Bronchial epithelial cell (primary cell): Measurements from ENCODE around the gene TMEM208. TPM values are rescaled to one million over a fixed set of nuclear protein-coding genes. Genes with fewer than 3 reads are reported as not detected.

Source experiments
- DNase-seq: peaks from one replicate; pipeline ENCODE4 v3.0.0-alpha.2; 2010; ENCODE audit warnings: low read depth
- FAIRE-seq: peaks from 2 replicates; lab custom pipeline; 2011; peaks lifted over from hg19 to GRCh38; lab: Jason Lieb, UNC
- H3K27me3 ChIP-seq: 2 replicates; pipeline ENCODE4 v1.5.1; 2011; ENCODE audit warnings: low read length; ENCODE audit not compliant: control insufficient read depth, insufficient read depth
- H3K36me3 ChIP-seq: 2 replicates; pipeline ENCODE4 v1.5.1; 2011; ENCODE audit warnings: low read length; ENCODE audit not compliant: control insufficient read depth, insufficient read depth
- H3K4me3 ChIP-seq: 2 replicates; pipeline ENCODE4 v1.5.1; 2011; ENCODE audit warnings: mild to moderate bottlenecking, low read depth, low read length, control low read depth
- CTCF ChIP-seq: IDR thresholded peaks from 2 replicates; pipeline ENCODE4 v1.5.1; 2011; ENCODE audit warnings: mild to moderate bottlenecking, moderate library complexity, low read length, control low read depth, inconsistent platforms; ENCODE audit not compliant: insufficient read depth, severe bottlenecking
- total RNA-seq: library from RNA; depleted of rRNA; stranded (reverse); fragments of >200 nt; gene quantifications from 2 replicates; pipeline ENCODE4 v1.2.1, GENCODE V29; 2014

The TMEM208 gene
- total RNA-seq, 1 donor from 2014 or later: 56.9 TPM

GRCh38 chr16:67271446-67271845 lies 44.5 kb downstream of the TMEM208 start:
- FAIRE-seq (no peak), DNase-seq (no peak)
- Histone ChIP-seq H3K36me3 (peaks cover 1% of the 10 kb centered on the region), H3K4me3 (no peak overlapping the region), H3K27me3 (no peaks in the 10 kb centered on the region)
- no peak for TF ChIP-seq CTCF

- TF ChIP-seq CTCF: no peak
- no peak for DNase-seq
- Histone ChIP-seq H3K36me3 (peaks cover 2% of the 10 kb centered on the region), H3K27me3 (no peaks in the 10 kb centered on the region), H3K4me3 (no peak overlapping the region)
- FAIRE-seq: no peak
These were observed 48.4 kb downstream of the TMEM208 start for GRCh38 chr16:67275321-67275720.

- no peak overlapping the region for H3K4me3 ChIP-seq
- no peak for TF ChIP-seq CTCF
- DNase-seq (peak; percentile 95), FAIRE-seq (no peak)
- H3K36me3 ChIP-seq: peaks cover 2% of the 10 kb centered on the region
- H3K27me3 ChIP-seq: no peaks in the 10 kb centered on the region
These were observed 50.5 kb downstream of the TMEM208 start for GRCh38 chr16:67277294-67277998.

- Histone ChIP-seq H3K4me3 (peak overlapping the region; percentile 65), H3K27me3 (no peaks in the 10 kb centered on the region), H3K36me3 (peaks cover 2% of the 10 kb centered on the region)
- DNase-seq (peak; percentile 76), FAIRE-seq (no peak)
- no peak for TF ChIP-seq CTCF
These were observed 51.3 kb downstream of the TMEM208 start for GRCh38 chr16:67277999-67278772.

Other genes with a start within 250 kb of the TMEM208 start
- 1.1 and 1.5 TPM in 2 replicates for gene CES4A, start 238.5 kb upstream of the TMEM208 start, total RNA-seq
- 101 and 121 TPM in 2 replicates for gene CBFB, start 198.0 kb upstream of the TMEM208 start, total RNA-seq
- gene PHAF1, start 117.2 kb upstream of the TMEM208 start, total RNA-seq: 7.6 and 16.3 TPM in 2 replicates
- gene B3GNT9, start 76.1 kb upstream of the TMEM208 start, total RNA-seq: 8.7 and 11.4 TPM in 2 replicates
- gene TRADD, start 67.2 kb upstream of the TMEM208 start, total RNA-seq: 31.9 and 35.8 TPM in 2 replicates
- 4.1 and 4.5 TPM in 2 replicates for gene FBXL8, start 67.2 kb upstream of the TMEM208 start, total RNA-seq
- 3.7 and 8.1 TPM in 2 replicates for gene HSF4, start 62.4 kb upstream of the TMEM208 start, total RNA-seq
- gene NOL3, start 56.6 kb upstream of the TMEM208 start, total RNA-seq: 28.2 and 37.8 TPM in 2 replicates
- gene MATCAP1, start 43.2 kb upstream of the TMEM208 start, total RNA-seq: 5.5 and 5.8 TPM in 2 replicates
- gene EXOC3L1, start 37.0 kb upstream of the TMEM208 start, total RNA-seq: not detected in 2 replicates
- gene E2F4, start 35.0 kb upstream of the TMEM208 start, total RNA-seq: 47.1 and 47.6 TPM in 2 replicates
- 25.6 and 44.0 TPM in 2 replicates for gene ELMO3, start 28.0 kb upstream of the TMEM208 start, total RNA-seq
- 2.0 and 2.6 TPM in 2 replicates for gene FHOD1, start 20.4 kb downstream of the TMEM208 start, total RNA-seq
- gene SLC9A5, start 21.8 kb downstream of the TMEM208 start, total RNA-seq: 0.26 TPM in 2 replicates
- gene PLEKHG4, start 52.4 kb downstream of the TMEM208 start, total RNA-seq: 8.2 and 11.6 TPM in 2 replicates
- not detected in 2 replicates for gene KCTD19, start 99.6 kb downstream of the TMEM208 start, total RNA-seq
- not detected in 2 replicates for gene LRRC36, start 99.7 kb downstream of the TMEM208 start, total RNA-seq
- gene TPPP3, start 166.4 kb downstream of the TMEM208 start, total RNA-seq: 0.13 TPM in 1 of 2 replicates, not detected in the other
- 1.8 and 4.1 TPM in 2 replicates for gene ZDHHC1, start 189.3 kb downstream of the TMEM208 start, total RNA-seq
- 2.1 and 2.3 TPM in 2 replicates for gene HSD11B2, start 204.0 kb downstream of the TMEM208 start, total RNA-seq